AG09309 (cell line): ENCODE results near the gene SLC1A2.

Source experiments
- DNase-seq: peaks from one replicate; pipeline ENCODE4 v3.0.0-alpha.2; 2010; ENCODE audit warnings: low read depth
- H3K4me3 ChIP-seq: 2 replicates; pipeline ENCODE4 v1.5.1; 2011; ENCODE audit warnings: mild to moderate bottlenecking, low read depth, low read length, moderate library complexity; ENCODE audit not compliant: control insufficient read depth
- CTCF ChIP-seq: IDR thresholded peaks from 2 replicates; pipeline ENCODE4 v1.5.1; 2011; ENCODE audit warnings: mild to moderate bottlenecking, low read depth, low read length, inconsistent platforms; ENCODE audit not compliant: insufficient read depth, control insufficient read depth; ENCODE audit errors: missing control alignments

Gene SLC1A2

GRCh38 chr11:35234460-35235156 is 184.8 kb downstream of the SLC1A2 start:
- DNase-seq = no peak
- no peak for TF ChIP-seq CTCF
- no peak overlapping the region for H3K4me3 ChIP-seq

GRCh38 chr11:35233518-35233917 is 185.8 kb downstream of the SLC1A2 start:
- no peak for TF ChIP-seq CTCF
- H3K4me3 ChIP-seq = no peak overlapping the region
- no peak for DNase-seq

- DNase-seq = no peak
- no peak for TF ChIP-seq CTCF
- H3K4me3 ChIP-seq = no peak overlapping the region
Measured at GRCh38 chr11:35232891-35233330, 186.4 kb downstream of the SLC1A2 start.

- no peak overlapping the region for H3K4me3 ChIP-seq
- DNase-seq = no peak
- TF ChIP-seq CTCF = no peak
Measured at GRCh38 chr11:35231076-35231860, 188.1 kb downstream of the SLC1A2 start.

- no peak for TF ChIP-seq CTCF
- DNase-seq = no peak
- H3K4me3 ChIP-seq = no peak overlapping the region
Measured at GRCh38 chr11:35230388-35230787, 189.0 kb downstream of the SLC1A2 start.

- DNase-seq = no peak
- H3K4me3 ChIP-seq = no peak overlapping the region
- TF ChIP-seq CTCF = no peak
Measured at GRCh38 chr11:35228328-35228725, 191.0 kb downstream of the SLC1A2 start.
